Thymus (tissue), 11 donors: ENCODE measurements around the gene TNFRSF12A. TPM values are rescaled to one million over a fixed set of nuclear protein-coding genes. Genes with fewer than 3 reads are reported as not detected.

Experiments
- DNase-seq, 9 donors: peaks; one replicate each; pipeline ENCODE4 v3.0.0-alpha.2; 2013; ENCODE audit warnings: low spot score in 9 of 9, low read depth in 6 of 9, missing footprints in 1 of 9
- H3K27ac ChIP-seq, 2 donors: one replicate each; pipeline ENCODE4 v1.5.1; 2013; ENCODE audit warnings: control low read depth in 1 of 2, low read depth in 1 of 2, low read length in 1 of 2, mild to moderate bottlenecking in 1 of 2, moderate library complexity in 1 of 2
- H3K27me3 ChIP-seq, 2 donors: one replicate each; pipeline ENCODE4 v1.5.1; 2013; ENCODE audit warnings: low read length in 1 of 2; ENCODE audit not compliant: control insufficient read depth in 2 of 2, insufficient read depth in 1 of 2
- H3K36me3 ChIP-seq, 2 donors: one replicate each; pipeline ENCODE4 v1.5.1; 2013; ENCODE audit warnings: low read length in 1 of 2, mild to moderate bottlenecking in 1 of 2, moderate library complexity in 1 of 2; ENCODE audit not compliant: control insufficient read depth in 2 of 2, insufficient read depth in 2 of 2
- H3K4me1 ChIP-seq, 2 donors: one replicate each; pipeline ENCODE4 v1.5.1; 2013; ENCODE audit warnings: low read length in 2 of 2; ENCODE audit not compliant: control insufficient read depth in 2 of 2, insufficient read depth in 2 of 2
- H3K4me3 ChIP-seq, 2 donors: one replicate each; pipeline ENCODE4 v1.5.1; 2013; ENCODE audit warnings: low read length in 2 of 2, control low read depth in 1 of 2, mild to moderate bottlenecking in 1 of 2
- H3K9me3 ChIP-seq, 2 donors: one replicate each; pipeline ENCODE4 v1.5.1; 2013; ENCODE audit warnings: low read length in 1 of 2, mild to moderate bottlenecking in 1 of 2; ENCODE audit not compliant: control insufficient read depth in 2 of 2, insufficient read depth in 1 of 2
- WGBS: extraction: QIAGEN DNeasy Blood & Tissue Kit; methylation state at CpG from one replicate; pipeline ENCODE4 v1.1.7; 2013; 5-methylcytosine and 5-hydroxymethylcytosine counted together
- polyA plus RNA-seq: library from polyadenylated mRNA; stranded (reverse); fragments of 200-250 nt; gene quantifications from one replicate; pipeline ENCODE4 v1.2.3, GENCODE V29; 2013
- total RNA-seq: library from RNA; stranded (reverse); fragments of 120-200 nt; gene quantifications from one replicate; pipeline ENCODE4 v1.2.4, GENCODE V29; 2013
- donor health status: healthy.

The TNFRSF12A gene
- total and polyA plus RNA-seq, 2 donors, result 5.1 to 46.9 TPM

- Histone ChIP-seq H3K9me3 (peaks cover 0 to 15% of the 10 kb centered on the region in 2 donors), H3K36me3 (no peaks in the 10 kb centered on the region), H3K4me3 (no peak overlapping the region), H3K4me1 (peaks cover 7 to 34% of the 10 kb centered on the region in 2 donors), H3K27me3 (peaks cover 30 to 89% of the 10 kb centered on the region in 2 donors), H3K27ac (no peak overlapping the region)
- DNase-seq, result no peak
- WGBS, result 93% methylated on average over 27 of the region's 27 CpGs
Observed at GRCh38 chr16:3013491-3013951, 6.6 kb upstream of the TNFRSF12A start.

DNA sequence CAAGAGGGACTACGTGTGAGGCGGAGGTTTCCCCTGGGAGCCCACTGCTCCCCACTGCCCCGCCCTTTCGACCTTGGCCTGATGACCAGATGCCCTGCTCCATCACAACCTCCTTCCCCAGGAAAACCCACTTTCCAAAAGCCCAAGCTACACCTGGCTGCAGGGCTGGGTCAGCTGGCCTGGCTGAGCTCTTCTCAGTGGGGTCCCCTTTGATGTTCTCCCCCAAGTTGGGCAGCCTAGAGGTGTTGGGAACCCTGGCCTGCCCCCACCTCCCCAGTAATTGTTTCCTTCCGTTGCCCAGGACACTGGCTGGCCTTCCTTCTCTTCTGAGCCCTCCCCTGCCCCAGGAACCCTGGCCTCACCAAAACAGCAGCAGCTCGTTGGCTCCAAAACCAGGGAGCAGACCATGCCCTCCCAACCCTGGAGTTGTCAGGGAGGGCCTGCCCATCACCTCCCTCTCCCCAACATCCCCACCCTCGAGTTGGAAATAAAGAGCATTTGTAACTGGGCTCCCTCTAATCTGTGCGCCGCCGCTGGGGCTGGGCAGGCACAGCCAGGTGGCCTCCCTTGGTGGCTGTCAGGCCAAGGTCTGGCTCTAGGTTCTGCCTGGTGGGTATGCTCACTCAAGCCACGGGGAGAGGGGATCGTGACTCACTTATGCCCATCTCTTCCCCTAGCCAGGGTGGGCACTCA, 6.0 kb upstream of the TNFRSF12A start:
- no peak overlapping the region for H3K27ac ChIP-seq
- peaks cover 6 to 29% of the 10 kb centered on the region in 2 donors for H3K4me1 ChIP-seq
- no peaks in the 10 kb centered on the region for H3K36me3 ChIP-seq
- no peak overlapping the region for H3K4me3 ChIP-seq
- no peak for DNase-seq
- 92% methylated on average over 12 of the region's 12 CpGs for WGBS
- H3K9me3 ChIP-seq, result peaks cover 0 to 15% of the 10 kb centered on the region in 2 donors
- H3K27me3 ChIP-seq, result peaks cover 36 to 90% of the 10 kb centered on the region in 2 donors

DNA sequence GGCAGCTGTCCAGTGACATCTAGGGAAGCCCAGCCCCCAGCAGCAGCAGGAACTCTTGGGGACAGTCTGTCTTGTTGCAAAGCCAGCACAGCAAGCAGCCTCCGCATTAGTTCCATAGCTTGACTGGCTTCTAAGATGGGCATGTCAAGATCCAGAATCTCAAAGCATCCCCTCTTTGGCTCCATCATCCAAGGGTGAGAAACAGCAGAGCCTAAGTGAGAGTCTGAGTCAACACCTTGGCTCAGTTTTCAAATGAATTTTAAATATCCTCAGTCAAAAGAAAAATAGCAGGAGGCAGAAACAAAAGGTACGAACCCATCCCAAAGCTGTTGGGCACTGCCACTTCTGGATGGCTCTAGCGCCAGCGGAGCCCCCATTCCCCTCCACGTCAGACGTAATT, 5.2 kb upstream of the TNFRSF12A start:
- no peak for DNase-seq
- no peak overlapping the region for H3K27ac ChIP-seq
- no peaks in the 10 kb centered on the region for H3K36me3 ChIP-seq
- H3K9me3 ChIP-seq, result peaks cover 0 to 15% of the 10 kb centered on the region in 2 donors
- WGBS, result 96% methylated on average over 6 of the region's 6 CpGs
- H3K4me3 ChIP-seq, result no peak overlapping the region
- H3K4me1 ChIP-seq, result peaks cover 9 to 33% of the 10 kb centered on the region in 2 donors
- peaks cover 45 to 91% of the 10 kb centered on the region in 2 donors for H3K27me3 ChIP-seq

GRCh38 chr16:3015865-3016521, 4.2 kb upstream of the TNFRSF12A start:
- peaks cover 17 to 42% of the 10 kb centered on the region in 2 donors for H3K4me1 ChIP-seq
- no peak for DNase-seq
- H3K27me3 ChIP-seq, result peaks cover 50 to 94% of the 10 kb centered on the region in 2 donors
- WGBS, result 97% methylated on average over 13 of the region's 13 CpGs
- H3K4me3 ChIP-seq, result no peak overlapping the region
- H3K27ac ChIP-seq, result no peak overlapping the region
- no peaks in the 10 kb centered on the region for H3K36me3 ChIP-seq
- H3K9me3 ChIP-seq, result peaks cover 0 to 15% of the 10 kb centered on the region in 2 donors

DNA sequence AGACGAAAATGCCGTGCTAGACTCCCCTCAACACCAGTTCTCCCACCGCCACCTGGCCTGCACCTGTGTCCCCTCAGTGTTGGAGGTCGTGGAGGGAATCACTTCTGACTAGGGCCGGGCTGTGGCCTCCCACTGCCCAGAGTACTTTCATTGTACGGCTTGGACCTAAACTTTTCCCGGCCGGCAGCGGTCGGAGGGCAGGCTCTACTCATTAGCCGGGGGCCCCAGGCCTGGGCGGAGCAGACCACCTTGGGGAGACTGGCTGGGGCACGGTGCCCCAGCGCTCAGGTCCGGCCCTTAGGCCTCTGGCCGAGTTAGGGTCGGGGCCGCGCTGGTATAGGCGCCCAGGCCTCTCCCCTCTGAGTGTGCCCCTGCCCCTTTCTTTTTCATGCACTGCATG, 2.8 kb upstream of the TNFRSF12A start:
- no peak for DNase-seq
- H3K27me3 ChIP-seq, result peaks cover 53 to 95% of the 10 kb centered on the region in 2 donors
- H3K36me3 ChIP-seq, result no peaks in the 10 kb centered on the region
- 96% methylated on average over 20 of the region's 20 CpGs for WGBS
- H3K4me1 ChIP-seq, result peaks cover 26 to 45% of the 10 kb centered on the region in 2 donors
- H3K27ac ChIP-seq, result no peak overlapping the region
- H3K9me3 ChIP-seq, result peaks cover 0 to 12% of the 10 kb centered on the region in 2 donors
- H3K4me3 ChIP-seq, result no peak overlapping the region

GRCh38 chr16:3017794-3018506, 2.2 kb upstream of the TNFRSF12A start, which contains the start of gene CLDN6:
TSS of gene CLDN6 (minus strand) at chr16:3018183. CDS start at chr16:3016021, 2,162 bp downstream.
- Histone ChIP-seq H3K27ac (no peak within 1 kb of the TSS), H3K4me1 (peaks cover 30 to 45% of the 10 kb centered on the region in 2 donors), H3K4me3 (no peak within 1 kb of the TSS), H3K36me3 (no peaks in the 10 kb centered on the region), H3K27me3 (peaks cover 50 to 94% of the 10 kb centered on the region in 2 donors), H3K9me3 (peaks cover 0 to 12% of the 10 kb centered on the region in 2 donors)
- no peak for DNase-seq
- WGBS, result 24% methylated on average over 52 of the region's 52 CpGs

DNA sequence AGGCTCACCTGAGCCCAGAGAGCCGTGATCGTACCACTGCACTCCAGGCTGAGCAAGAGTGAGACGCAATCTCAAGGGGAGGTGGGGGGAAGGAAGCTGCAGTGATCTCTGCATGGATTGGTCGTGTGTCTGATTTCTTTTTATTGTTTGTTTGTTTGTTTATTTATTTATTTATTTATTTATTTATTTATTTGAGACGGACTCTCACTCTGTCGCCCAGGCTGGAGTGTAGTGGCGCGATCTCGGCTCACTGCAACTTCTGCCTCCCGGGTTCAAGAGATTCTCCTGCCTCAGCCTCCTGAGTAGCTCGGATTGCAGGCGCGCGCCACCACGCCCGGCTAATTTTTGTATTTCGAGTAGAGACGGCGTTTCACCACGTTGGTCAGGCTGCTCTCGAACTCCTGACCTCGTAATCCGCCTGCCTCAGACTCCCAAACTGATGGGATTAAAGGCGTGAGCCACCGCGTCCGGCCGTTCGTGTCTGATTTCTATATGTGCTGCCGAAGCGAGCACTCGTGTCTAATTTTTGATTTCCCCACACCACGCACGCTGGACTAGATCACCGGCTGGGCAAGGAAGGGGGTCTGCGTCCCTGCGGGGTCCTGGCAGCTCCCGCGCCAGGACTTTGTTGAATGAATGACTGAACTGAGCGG, 448 bp upstream of the TNFRSF12A start:
- WGBS, result 35% methylated on average over 40 of the region's 40 CpGs
- no peak overlapping the region for H3K27ac ChIP-seq
- peaks cover 38 to 57% of the 10 kb centered on the region in 2 donors for H3K4me1 ChIP-seq

GRCh38 chr16:3020604-3021448, 658 bp downstream of the TNFRSF12A start:
- Histone ChIP-seq H3K9me3 (peaks cover 0 to 12% of the 10 kb centered on the region in 2 donors), H3K27me3 (peaks cover 42 to 67% of the 10 kb centered on the region in 2 donors), H3K27ac (peak overlapping the region; percentile 7 to 87), H3K4me1 (peaks cover 38 to 59% of the 10 kb centered on the region in 2 donors), H3K36me3 (peaks cover 0 to 2% of the 10 kb centered on the region in 2 donors), H3K4me3 (peak overlapping the region; percentile 38 to 60)
- under 1% methylated on average over 57 of the region's 57 CpGs for WGBS
- peak in 1 of 9 donors; percentile 24 for DNase-seq

More for the DNA sequence above, 448 bp upstream of the TNFRSF12A start:
- Histone ChIP-seq H3K27me3 (peaks cover 42 to 76% of the 10 kb centered on the region in 2 donors), H3K4me3 (peak overlapping the region; percentile 41 to 60), H3K36me3 (no peaks in the 10 kb centered on the region), H3K9me3 (peaks cover 0 to 12% of the 10 kb centered on the region in 2 donors)
- DNase-seq, result no peak
